CD4-positive, alpha-beta T cell treated with Interleukin-12 subunit alpha and Interleukin-12 subunit beta, for 1 hour (primary cell): ENCODE data around the gene CHID1.

Experiments
- DNase-seq: peaks from one replicate; pipeline ENCODE4 v3.0.0-alpha.2; 2020

The CHID1 gene

GRCh38 chr11:831961-832528, 78.6 kb downstream of the CHID1 start:
- no peak for DNase-seq

GRCh38 chr11:831118-831864, 79.3 kb downstream of the CHID1 start:
- DNase-seq: no peak

- peak; percentile 71 for DNase-seq
Measured at GRCh38 chr11:830295-831117, 80.1 kb downstream of the CHID1 start.

GRCh38 chr11:829847-830294, 80.7 kb downstream of the CHID1 start:
- no peak for DNase-seq

GRCh38 chr11:829176-829846, 81.3 kb downstream of the CHID1 start:
- no peak for DNase-seq

- no peak for DNase-seq
Measured at GRCh38 chr11:828506-829175, 82.0 kb downstream of the CHID1 start.

GRCh38 chr11:827897-828192, 82.8 kb downstream of the CHID1 start, which contains the start of gene CRACR2B:
CRACR2B (plus strand) TSS chr11:827919; CDS start chr11:828608, 689 bp downstream.
- DNase-seq: no peak

- DNase-seq: no peak
Measured at GRCh38 chr11:827146-827896, 83.3 kb downstream of the CHID1 start.

GRCh38 chr11:826836-827145, 83.8 kb downstream of the CHID1 start:
- no peak for DNase-seq

- DNase-seq: no peak
Measured at GRCh38 chr11:826227-826621, 84.4 kb downstream of the CHID1 start.

- no peak for DNase-seq
Measured at GRCh38 chr11:825366-826226, 85.0 kb downstream of the CHID1 start.

GRCh38 chr11:824942-825341, 85.7 kb downstream of the CHID1 start:
- DNase-seq: no peak

- DNase-seq: no peak
Measured at GRCh38 chr11:824292-824880, 86.2 kb downstream of the CHID1 start.

- DNase-seq: no peak
Measured at GRCh38 chr11:823441-824291, 86.9 kb downstream of the CHID1 start.

- DNase-seq: no peak
Measured at GRCh38 chr11:821512-822371, 88.9 kb downstream of the CHID1 start.

- DNase-seq: no peak
Measured at GRCh38 chr11:820655-821511, 89.7 kb downstream of the CHID1 start.

- peak; percentile 95 for DNase-seq
Measured at GRCh38 chr11:819943-820649, 90.5 kb downstream of the CHID1 start.
